PC-3 (cell line): ENCODE measurements around the gene TAF7. TPM values are rescaled to one million over a fixed set of nuclear protein-coding genes. Genes with fewer than 3 reads are reported as not detected.

Experiments
- ATAC-seq: fragments of 200-7000 bp; cut with Tn5 transposase; 2 replicates; pipeline ENCODE4 v1.9.1; 2020; ENCODE audit warnings: mild to moderate bottlenecking, moderate library complexity
- BruUV-seq: library from RNA; stranded (reverse); fragments of 400-500 nt; replicated peaks from 2 replicates; lab custom pipeline; 2021; lab: Mats Ljungman, UMichigan
- CTCF ChIA-PET: fragments of 300-600 bp; sonication (Branson Sonifier 250); formaldehyde crosslinking; loops from one replicate; lab custom pipeline; 2022; ENCODE audit warnings: antibody characterized with exemption; lab: Charles Lee
- POLR2A ChIA-PET: fragments of 300-600 bp; sonication (Branson Sonifier 250); formaldehyde crosslinking; loops from one replicate; lab custom pipeline; 2022; ENCODE audit warnings: antibody characterized with exemption; ENCODE audit not compliant: unreplicated experiment; lab: Charles Lee
- DNase-seq: peaks from one replicate; pipeline ENCODE4 v3.0.0-alpha.2; 2015
- H2AFZ ChIP-seq: fragments of 300-600 bp; sonication (generic); 2 replicates; pipeline ENCODE4 v1.6.0; 2016; ENCODE audit warnings: antibody characterized with exemption, low read length
- H3F3A ChIP-seq: fragments of 300-600 bp; sonication (generic); one replicate; pipeline ENCODE4 v1.6.0; 2017; ENCODE audit warnings: antibody characterized with exemption, low read length, control low read depth, mild to moderate bottlenecking; ENCODE audit not compliant: unreplicated experiment
- H3K27ac ChIP-seq: fragments of 300-600 bp; sonication (generic); 2 replicates; pipeline ENCODE4 v1.5.1; 2016; ENCODE audit warnings: mild to moderate bottlenecking, low read length
- H3K27me3 ChIP-seq: fragments of 300-600 bp; sonication (generic); 2 replicates; pipeline ENCODE4 v1.6.1; 2016; ENCODE audit warnings: low read length, mixed read lengths
- H3K36me3 ChIP-seq: fragments of 300-600 bp; sonication (generic); 2 replicates; pipeline ENCODE4 v1.6.1; 2016; ENCODE audit warnings: low read depth, mixed run types, low read length, mixed read lengths
- H3K4me1 ChIP-seq: fragments of 300-600 bp; sonication (generic); 2 replicates; pipeline ENCODE4 v1.5.1; 2016; ENCODE audit warnings: low read length; ENCODE audit not compliant: insufficient read depth
- H3K4me2 ChIP-seq: fragments of 300-600 bp; sonication (generic); 2 replicates; pipeline ENCODE4 v1.6.0; 2016; ENCODE audit warnings: low read length
- H3K4me3 ChIP-seq: fragments of 300-600 bp; sonication (generic); 2 replicates; pipeline ENCODE4 v1.5.1; 2016; ENCODE audit warnings: mild to moderate bottlenecking, low read length, mixed read lengths
- H3K79me2 ChIP-seq: fragments of 300-600 bp; sonication (generic); 2 replicates; pipeline ENCODE4 v1.6.1; 2017; ENCODE audit warnings: low read length, mixed read lengths
- H3K9ac ChIP-seq: fragments of 300-600 bp; sonication (generic); 2 replicates; pipeline ENCODE4 v1.6.0; 2016; ENCODE audit warnings: mild to moderate bottlenecking, low read length
- H3K9me2 ChIP-seq: fragments of 300-600 bp; sonication (generic); replicated peaks from 2 replicates; pipeline ENCODE4 v1.6.1; 2016; ENCODE audit warnings: mixed run types, low read length, mixed read lengths
- H3K9me3 ChIP-seq: fragments of 300-600 bp; sonication (generic); 2 replicates; pipeline ENCODE4 v1.6.1; 2016; ENCODE audit warnings: low read length, mixed read lengths
- H4K20me1 ChIP-seq: fragments of 300-600 bp; sonication (generic); 2 replicates; pipeline ENCODE4 v1.6.1; 2016; ENCODE audit warnings: low read length, mixed read lengths
- EZH2 ChIP-seq: fragments of 300-600 bp; sonication (generic); IDR thresholded peaks from one replicate; pipeline ENCODE4 v1.6.1; 2017; ENCODE audit warnings: antibody characterized with exemption, mild to moderate bottlenecking, low read length; ENCODE audit not compliant: unreplicated experiment
- EZH2phosphoT487 ChIP-seq: fragments of 300-600 bp; sonication (generic); IDR thresholded peaks from 2 replicates; pipeline ENCODE4 v1.6.1; 2018; ENCODE audit warnings: mild to moderate bottlenecking, antibody characterized with exemption, low read length, borderline replicate concordance
- intact Hi-C: fragments of 100-400 bp; cut with micrococcal nuclease; formaldehyde crosslinking; loops from 2 replicates; pipeline ENCODE4 v1.9.0; 2023
- total RNA-seq: library from RNA; depleted of rRNA; stranded (reverse); fragments of >200 nt; gene quantifications from 2 replicates; pipeline ENCODE4 v1.2.3, GENCODE V29; 2014
- TF ChIP-seq, protein P1 (sequence below): fragments of 300-600 bp; sonication (generic); conservative IDR thresholded peaks from 2 replicates; pipeline ENCODE4 v1.5.1; 2017; ENCODE audit warnings: antibody characterized with exemption, low read depth, mild to moderate bottlenecking, low read length

TAF7 gene
- total RNA-seq, 1 experiment from 2014 or later = 32.3 TPM

DNA sequence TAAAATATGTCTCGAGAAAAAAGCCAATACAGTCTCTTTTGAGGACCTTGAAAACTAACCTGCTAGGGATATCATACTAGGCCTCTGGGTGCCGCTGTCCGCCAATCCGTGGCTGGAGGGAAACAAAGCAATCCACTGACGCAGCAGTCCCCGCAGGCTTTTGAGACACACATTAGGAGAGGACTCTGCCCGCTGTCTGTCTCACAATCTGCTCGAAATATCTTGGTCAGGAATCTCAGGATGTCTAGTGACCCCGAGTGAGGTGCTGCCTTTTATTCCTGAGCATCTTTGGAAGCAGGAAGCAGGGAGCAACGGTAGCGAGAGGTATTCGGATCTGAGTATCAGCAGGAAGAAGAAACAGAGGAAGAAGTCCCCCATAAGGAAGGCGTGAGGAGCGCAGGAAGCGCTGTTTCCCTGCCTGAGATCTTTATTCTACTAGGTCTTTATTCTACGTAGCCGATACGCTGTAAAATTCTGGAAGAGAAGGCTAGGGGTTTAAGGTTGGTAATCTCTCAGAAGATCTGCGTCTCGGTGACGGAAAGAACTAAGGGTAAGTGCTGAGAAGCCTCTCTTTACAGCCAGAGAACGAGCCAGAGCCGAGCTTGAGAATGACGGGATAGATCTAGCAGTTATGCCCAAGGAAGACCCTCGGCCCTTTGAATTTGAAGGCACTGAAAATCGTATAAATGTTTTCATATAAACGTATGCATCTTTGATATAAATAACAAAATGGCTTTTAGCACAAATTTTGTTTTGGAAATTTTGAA, 5.7 kb upstream of the TAF7 start:
- ATAC-seq = no peak
- intact Hi-C loops = no loop called here
- Histone ChIP-seq H3K4me3 (no peak overlapping the region), H3F3A (no peaks in the 10 kb centered on the region), H3K27ac (no peak overlapping the region), H3K9me2 (no peaks in the 10 kb centered on the region), H3K4me1 (no peaks in the 10 kb centered on the region), H3K9me3 (0 out of 2 replicates have a peak, but pooled peaks cover 10% of the 10 kb centered on the region), H3K36me3 (no peaks in the 10 kb centered on the region; the same call in 1 of the 2 replicates), H3K4me2 (no peak overlapping the region), H2AFZ (peak overlapping the region; percentile 30; the same call in 1 of the 2 replicates), H3K79me2 (no peaks in the 10 kb centered on the region), H3K27me3 (no peaks in the 10 kb centered on the region), H4K20me1 (no peaks in the 10 kb centered on the region), H3K9ac (no peak overlapping the region)
- BruUV-seq = no TSS peak
- ChIA-PET CTCF (no interaction called here), POLR2A (no interaction called here)
- peak; percentile 4 for DNase-seq
- TF ChIP-seq EZH2phosphoT487 = no peak
- TF ChIP-seq, protein P1, sequence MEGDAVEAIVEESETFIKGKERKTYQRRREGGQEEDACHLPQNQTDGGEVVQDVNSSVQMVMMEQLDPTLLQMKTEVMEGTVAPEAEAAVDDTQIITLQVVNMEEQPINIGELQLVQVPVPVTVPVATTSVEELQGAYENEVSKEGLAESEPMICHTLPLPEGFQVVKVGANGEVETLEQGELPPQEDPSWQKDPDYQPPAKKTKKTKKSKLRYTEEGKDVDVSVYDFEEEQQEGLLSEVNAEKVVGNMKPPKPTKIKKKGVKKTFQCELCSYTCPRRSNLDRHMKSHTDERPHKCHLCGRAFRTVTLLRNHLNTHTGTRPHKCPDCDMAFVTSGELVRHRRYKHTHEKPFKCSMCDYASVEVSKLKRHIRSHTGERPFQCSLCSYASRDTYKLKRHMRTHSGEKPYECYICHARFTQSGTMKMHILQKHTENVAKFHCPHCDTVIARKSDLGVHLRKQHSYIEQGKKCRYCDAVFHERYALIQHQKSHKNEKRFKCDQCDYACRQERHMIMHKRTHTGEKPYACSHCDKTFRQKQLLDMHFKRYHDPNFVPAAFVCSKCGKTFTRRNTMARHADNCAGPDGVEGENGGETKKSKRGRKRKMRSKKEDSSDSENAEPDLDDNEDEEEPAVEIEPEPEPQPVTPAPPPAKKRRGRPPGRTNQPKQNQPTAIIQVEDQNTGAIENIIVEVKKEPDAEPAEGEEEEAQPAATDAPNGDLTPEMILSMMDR = 0 out of 2 replicates have a peak, but pooled peaks have one; percentile 11
- no peak for TF ChIP-seq EZH2

DNA sequence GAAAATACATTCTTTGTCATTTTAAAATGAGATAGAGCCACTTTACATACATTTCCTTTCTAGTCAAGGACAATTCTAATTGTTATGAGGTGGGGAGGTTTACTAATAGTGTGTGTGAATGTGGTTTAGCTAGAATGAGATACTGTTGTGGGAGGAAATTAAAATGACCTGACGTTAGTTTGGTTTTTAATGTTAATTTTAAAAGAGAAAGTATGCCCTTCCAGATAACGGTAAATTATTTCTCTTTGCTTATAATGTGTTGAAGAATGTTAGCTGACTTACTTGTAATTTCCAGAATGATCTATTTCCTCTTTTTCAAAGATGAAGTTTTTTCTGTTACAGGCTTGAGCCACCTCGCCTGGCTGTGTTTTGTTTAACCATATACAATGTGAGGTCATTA, 1.7 kb upstream of the TAF7 start:
- no peaks in the 10 kb centered on the region for H4K20me1 ChIP-seq
- no peaks in the 10 kb centered on the region for H3F3A ChIP-seq
- no peak overlapping the region for H3K27ac ChIP-seq
- no peaks in the 10 kb centered on the region for H3K9me2 ChIP-seq
- peaks cover 28% of the 10 kb centered on the region for H3K79me2 ChIP-seq
- H3K27me3 ChIP-seq = no peaks in the 10 kb centered on the region
- intact Hi-C loops = no loop called here
- H3K9ac ChIP-seq = no peak overlapping the region
- ATAC-seq (no peak), DNase-seq (no peak)
- H3K4me1 ChIP-seq = no peaks in the 10 kb centered on the region
- BruUV-seq = no TSS peak
- no peak overlapping the region for H3K4me2 ChIP-seq
- H3K4me3 ChIP-seq = no peak overlapping the region
- POLR2A ChIA-PET = no interaction called here
- H2AFZ ChIP-seq = no peak overlapping the region
- peaks cover 25% of the 10 kb centered on the region for H3K36me3 ChIP-seq
- peaks cover 33% of the 10 kb centered on the region for H3K9me3 ChIP-seq
- TF ChIP-seq EZH2phosphoT487 = no peak
- TF ChIP-seq EZH2 = no peak
- TF ChIP-seq, protein P1 = no peak
- CTCF ChIA-PET = no interaction called here

DNA sequence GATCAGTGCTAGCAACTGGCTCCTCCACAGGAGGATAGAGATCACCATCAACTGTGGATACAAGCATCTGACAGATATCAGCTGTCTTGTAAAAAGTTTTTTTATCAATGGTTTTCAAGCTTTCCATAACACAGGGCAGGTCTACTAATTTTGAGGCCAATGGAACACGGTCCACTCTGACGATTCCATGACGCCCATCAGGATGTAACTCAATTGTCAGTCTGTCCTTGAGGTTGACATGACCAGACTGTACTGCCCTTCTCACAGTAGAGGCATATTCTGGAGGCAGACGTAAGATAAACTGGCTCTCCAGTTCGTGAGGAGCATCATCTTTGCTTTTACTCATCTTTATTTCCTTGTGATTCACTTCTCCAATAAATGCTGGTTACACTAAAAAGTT, 885 bp downstream of the TAF7 start:
- no peak overlapping the region for H2AFZ ChIP-seq
- TF ChIP-seq, protein P1 = no peak
- no peak for TF ChIP-seq EZH2
- peaks cover 36% of the 10 kb centered on the region for H3K36me3 ChIP-seq
- intact Hi-C loops = no loop called here
- H3K9me2 ChIP-seq = no peaks in the 10 kb centered on the region
- ChIA-PET POLR2A (interaction anchor here (0.6 kb wide), 1 partner anchor 225 kb away, joined by 3 read pairs; no protein-coding TSS in a partner anchor), CTCF (interaction anchor here (0.6 to 0.7 kb wide), 2 partner anchors 78 to 225 kb away, joined by 4 to 5 read pairs; partner anchors contain the start of genes PCDHB2 and PCDHGB5)
- H3K4me1 ChIP-seq = no peaks in the 10 kb centered on the region
- BruUV-seq = no TSS peak
- H3K27ac ChIP-seq = no peak overlapping the region
- peaks cover 38% of the 10 kb centered on the region for H3K9me3 ChIP-seq
- ATAC-seq (no peak), DNase-seq (no peak)
- H3F3A ChIP-seq = no peaks in the 10 kb centered on the region
- H3K4me3 ChIP-seq = peak overlapping the region; percentile 78
- peaks cover 28% of the 10 kb centered on the region for H3K79me2 ChIP-seq
- no peak overlapping the region for H3K9ac ChIP-seq
- no peaks in the 10 kb centered on the region for H3K27me3 ChIP-seq
- no peaks in the 10 kb centered on the region for H4K20me1 ChIP-seq
- H3K4me2 ChIP-seq = peak overlapping the region; percentile 91
